Renal cortex interstitium (tissue), 11 donors: Measurements from ENCODE around the gene SMPD1. TPM values are rescaled to one million over a fixed set of nuclear protein-coding genes. Genes with fewer than 3 reads are reported as not detected.

Experiments
- DNase-seq, 11 donors: peaks; one replicate each; pipeline ENCODE4 v3.0.0-alpha.2; 2013; ENCODE audit warnings: low read depth in 9 of 11, low spot score in 4 of 11; ENCODE audit errors: extremely low read depth in 1 of 11
- polyA plus RNA-seq, 3 donors: library from polyadenylated mRNA; unstranded; fragments of 120-200 nt; gene quantifications; one replicate each; pipeline ENCODE4 v1.2.1, GENCODE V29; 2013; ENCODE audit not compliant: insufficient read length in 3 of 3

SMPD1 gene
- polyA plus RNA-seq, 3 donors, result 27.9 to 35.1 (median 34.3) TPM

DNA sequence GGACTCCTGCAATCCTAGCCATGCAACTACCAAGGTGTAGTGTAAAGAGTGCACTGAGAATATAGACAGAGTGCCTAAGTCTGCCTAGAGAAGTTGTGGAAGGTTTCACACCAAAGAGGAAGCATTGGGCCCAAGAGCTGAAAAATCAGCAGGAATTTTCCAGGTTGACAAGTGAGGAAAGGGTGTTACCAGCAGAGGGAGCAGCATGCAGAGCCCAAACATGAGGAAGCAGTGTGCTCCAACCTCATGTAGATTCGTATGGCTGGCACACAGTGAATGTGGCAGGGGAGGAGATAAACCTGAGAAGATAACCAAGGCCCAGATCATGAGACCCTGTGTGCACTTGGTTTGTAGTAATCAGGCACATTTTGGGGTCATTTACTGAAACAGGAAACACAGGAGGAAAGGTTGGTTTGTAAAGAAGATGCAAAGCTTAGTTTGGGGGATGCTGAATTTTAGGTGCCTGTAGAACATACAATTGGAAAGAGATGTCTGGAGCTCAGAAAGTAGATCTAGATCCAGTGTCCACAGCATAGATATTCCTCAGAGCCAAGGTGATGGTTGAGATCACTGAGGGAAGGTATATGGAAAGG is 48.8 kb downstream of the SMPD1 start:
- DNase-seq, result peak in 6 of 11 donors; percentile 19 to 40 (median 24)

DNA sequence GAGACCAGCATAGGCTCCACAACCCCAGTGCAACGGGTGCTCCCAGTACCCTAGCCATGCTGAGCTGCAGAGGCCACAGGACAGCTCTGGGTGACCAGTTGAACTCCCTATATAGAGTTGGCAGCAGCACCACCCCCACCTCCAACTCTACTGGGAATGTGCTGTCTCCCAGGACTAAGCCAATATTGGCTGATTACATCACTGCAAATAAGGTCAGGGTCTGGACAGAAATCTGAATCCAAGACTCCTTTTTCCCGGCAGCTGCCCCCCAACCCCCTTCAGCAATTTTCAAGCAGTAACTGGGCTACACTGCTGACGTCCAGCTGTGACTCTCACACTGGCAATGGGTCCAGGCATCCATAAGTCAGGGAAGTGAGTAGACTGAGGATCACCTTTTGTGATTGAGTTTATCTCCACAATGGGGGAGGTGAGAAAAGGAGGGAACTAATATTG is 50.7 kb downstream of the SMPD1 start, which contains the start of gene HPX:
HPX (minus strand) TSS at position 82 of the 453 bp plus-strand sequence; CDS start at position 58, 24 bp downstream.
- DNase-seq, result no peak

DNA sequence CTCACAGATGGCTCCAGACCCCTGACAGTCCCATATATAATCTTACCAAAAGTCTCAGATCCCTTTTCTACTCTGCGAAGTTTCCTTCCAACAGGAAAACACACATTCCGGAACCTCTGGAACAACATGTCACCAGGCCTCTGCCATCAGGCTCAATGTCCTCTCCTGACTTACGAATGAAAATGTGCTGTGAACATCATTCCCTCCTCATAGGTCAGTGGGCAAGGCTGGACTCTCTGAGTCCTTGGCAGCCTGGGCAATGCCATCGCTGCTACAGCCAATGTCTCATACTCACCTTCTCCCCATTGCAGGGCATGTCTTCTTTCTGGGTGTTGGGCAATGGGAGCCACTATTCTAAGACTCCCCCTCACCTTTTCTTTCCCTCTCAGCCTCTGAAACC is 52.2 kb downstream of the SMPD1 start:
- no peak for DNase-seq

DNA sequence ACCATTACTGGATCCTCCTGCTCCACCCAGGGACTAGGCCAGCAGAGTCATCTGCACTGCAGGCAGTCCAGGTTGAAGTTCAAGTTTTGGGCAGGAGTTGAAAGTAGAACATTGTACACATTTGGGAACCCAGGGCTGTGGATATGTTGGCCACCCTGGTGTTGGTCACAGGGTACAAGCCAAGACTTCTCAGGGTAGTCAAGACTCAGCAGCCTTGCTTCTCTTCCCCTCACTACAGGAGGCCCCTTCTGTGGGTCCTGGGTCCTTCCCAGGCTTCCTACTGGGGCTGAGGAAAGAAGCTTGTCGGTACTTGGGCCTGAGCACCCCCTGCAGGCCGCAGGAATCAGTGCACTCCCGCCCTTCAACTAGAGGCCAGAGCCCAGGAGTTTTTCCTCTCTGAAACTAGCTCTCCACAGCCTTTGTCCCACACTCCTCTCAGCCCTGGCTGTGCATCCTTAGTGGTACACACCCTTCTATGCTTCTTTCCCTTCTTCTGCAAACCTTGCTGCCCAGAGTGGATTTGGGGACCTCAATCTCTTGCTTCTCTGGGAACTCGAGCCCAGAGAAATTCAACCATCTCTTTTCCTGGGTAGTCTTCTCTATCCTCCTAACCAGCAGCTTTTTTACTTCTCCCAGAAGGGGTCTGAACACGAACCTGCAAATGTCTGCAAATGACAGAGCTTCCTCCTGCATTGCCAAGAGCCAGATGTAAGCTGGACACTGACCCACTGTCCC is 53.2 kb downstream of the SMPD1 start:
- peak in 5 of 11 donors; percentile 13 to 30 (median 24) for DNase-seq

Other genes starting within 250 kb of the SMPD1 start
- not detected for gene OR52B2, start 220.1 kb upstream of the SMPD1 start, polyA plus RNA-seq
- gene OR52W1, start 191.2 kb upstream of the SMPD1 start, polyA plus RNA-seq, result under 1 TPM in 1 of 3 donors, not detected in 2; 0.22 TPM
- 1 to 10 TPM in 2 of 3 donors, under 1 TPM in 1; 0.78 to 2.1 (median 1.0) TPM for gene C11orf42, start 184.9 kb upstream of the SMPD1 start, polyA plus RNA-seq
- gene FHIP1B, start 155.8 kb upstream of the SMPD1 start, polyA plus RNA-seq, result 10 to 100 TPM; 53.2 to 75.5 (median 55.7) TPM
- gene CNGA4, start 151.4 kb upstream of the SMPD1 start, polyA plus RNA-seq, result under 1 TPM; 0.24 to 0.42 (median 0.30) TPM
- under 1 TPM; 0.36 to 0.80 (median 0.61) TPM for gene CCKBR, start 130.6 kb upstream of the SMPD1 start, polyA plus RNA-seq
- gene CAVIN3, start 70.0 kb upstream of the SMPD1 start, polyA plus RNA-seq, result 10 to 100 TPM; 10.3 to 19.8 (median 17.1) TPM
- 10 to 100 TPM; 53.4 to 61.1 (median 60.0) TPM for gene APBB1, start 28.6 kb downstream of the SMPD1 start, polyA plus RNA-seq
- 1 to 10 TPM; 3.2 to 4.8 (median 4.2) TPM for gene HPX, start 50.5 kb downstream of the SMPD1 start, polyA plus RNA-seq
- 10 to 100 TPM; 17.2 to 28.2 (median 25.1) TPM for gene TRIM3, start 83.5 kb downstream of the SMPD1 start, polyA plus RNA-seq
- gene ARFIP2, start 90.9 kb downstream of the SMPD1 start, polyA plus RNA-seq, result 10 to 100 TPM; 65.5 to 74.7 (median 72.5) TPM
- gene TIMM10B, start 91.0 kb downstream of the SMPD1 start, polyA plus RNA-seq, result 10 to 100 TPM; 36.6 to 42.1 (median 39.4) TPM
- 10 to 100 TPM in 1 of 3 donors, 1 to 10 TPM in 2; 7.3 to 13.4 (median 7.3) TPM for gene DNHD1, start 106.8 kb downstream of the SMPD1 start, polyA plus RNA-seq
- gene RRP8, start 213.1 kb downstream of the SMPD1 start, polyA plus RNA-seq, result 10 to 100 TPM; 21.0 to 25.8 (median 21.5) TPM
- 100 to 1,000 TPM; 137 to 165 (median 154) TPM for gene ILK, start 213.3 kb downstream of the SMPD1 start, polyA plus RNA-seq
- gene TAF10, start 221.7 kb downstream of the SMPD1 start, polyA plus RNA-seq, result 10 to 100 TPM; 74.3 to 88.5 (median 75.2) TPM
- 100 to 1,000 TPM; 115 to 127 (median 115) TPM for gene TPP1, start 228.9 kb downstream of the SMPD1 start, polyA plus RNA-seq